M059J (cell line): ENCODE data around the gene CIBAR2. TPM values are rescaled to one million over a fixed set of nuclear protein-coding genes. Genes with fewer than 3 reads are reported as not detected.
A peak's percentile ranks its signal among the peaks of the same experiment; 100 is the strongest.

ENCODE experiments used
- DNase-seq: peaks from one replicate; pipeline ENCODE4 v3.0.0-alpha.2; 2012; ENCODE audit warnings: low read depth
- total RNA-seq: library from RNA; depleted of rRNA; stranded (reverse); fragments of >200 nt; shearing (Covaris generic); gene quantifications from 2 replicates; pipeline ENCODE4 v1.2.3, GENCODE V29; 2014; rRNA removed

CIBAR2 gene
- total RNA-seq: not detected in 2 replicates

DNA sequence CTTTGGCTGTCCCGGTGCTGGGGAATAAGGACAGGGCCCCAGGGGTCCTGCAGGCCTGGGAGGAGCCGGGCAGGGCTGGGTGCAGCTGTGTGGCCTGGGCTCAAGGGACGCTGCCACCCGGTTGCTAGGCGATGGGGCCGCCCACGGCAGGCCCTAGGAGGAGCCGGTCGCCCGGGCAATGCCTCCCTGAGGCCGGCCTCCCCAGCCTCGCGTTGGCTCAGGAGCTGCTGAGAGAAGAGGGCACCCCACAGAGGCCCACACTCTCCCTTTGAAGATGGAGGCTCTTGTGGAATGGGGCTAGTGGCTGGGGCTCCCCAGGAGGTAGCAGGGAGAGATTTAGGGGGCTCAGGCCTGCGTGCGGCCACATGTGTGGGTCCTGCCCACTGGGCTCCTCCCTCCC lies at the start of gene CIBAR2:
CIBAR2 (minus strand) TSS at position 109 of the 400 bp plus-strand sequence. CDS start 120 bp downstream, outside the sequence.
- no peak for DNase-seq

DNA sequence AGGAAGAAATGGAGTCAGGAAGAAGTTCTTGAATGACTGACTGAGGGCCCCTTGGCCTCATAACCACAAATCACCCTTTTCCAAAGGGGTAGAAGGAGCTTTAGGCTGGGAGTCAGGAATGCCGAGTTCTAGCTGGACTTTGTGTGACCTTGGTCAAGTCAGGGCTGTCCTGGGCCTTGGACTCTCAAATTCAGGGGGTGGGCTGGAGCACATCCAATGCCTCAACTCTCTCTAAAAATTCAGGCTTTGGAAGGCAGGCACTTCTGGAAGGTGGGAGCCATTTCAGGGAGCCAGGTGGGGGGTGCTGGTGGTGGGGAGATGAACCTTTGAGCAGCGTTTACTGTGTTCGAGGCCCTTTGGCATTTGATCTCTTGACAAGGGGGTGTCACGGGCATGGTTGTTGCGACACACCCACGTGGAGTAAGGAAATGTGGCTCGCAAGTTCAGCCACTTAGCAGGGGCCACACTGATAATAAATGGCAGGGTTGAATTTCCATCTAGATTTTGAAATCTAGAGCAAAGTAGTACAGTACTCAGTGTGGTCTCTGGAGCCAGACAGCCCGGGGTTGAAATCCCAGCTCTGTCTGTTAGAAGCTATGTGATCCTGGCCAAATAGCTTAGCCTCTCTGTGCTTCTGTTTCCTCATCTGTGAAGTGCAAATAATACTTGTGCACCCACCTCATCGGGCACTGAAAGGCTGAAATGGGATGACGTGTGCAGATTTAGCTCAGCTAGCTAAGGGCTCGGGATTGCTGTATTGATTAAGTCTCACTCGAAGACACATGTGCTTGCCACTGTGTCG lies 47.1 kb upstream of the CIBAR2 start:
- no peak for DNase-seq

DNA sequence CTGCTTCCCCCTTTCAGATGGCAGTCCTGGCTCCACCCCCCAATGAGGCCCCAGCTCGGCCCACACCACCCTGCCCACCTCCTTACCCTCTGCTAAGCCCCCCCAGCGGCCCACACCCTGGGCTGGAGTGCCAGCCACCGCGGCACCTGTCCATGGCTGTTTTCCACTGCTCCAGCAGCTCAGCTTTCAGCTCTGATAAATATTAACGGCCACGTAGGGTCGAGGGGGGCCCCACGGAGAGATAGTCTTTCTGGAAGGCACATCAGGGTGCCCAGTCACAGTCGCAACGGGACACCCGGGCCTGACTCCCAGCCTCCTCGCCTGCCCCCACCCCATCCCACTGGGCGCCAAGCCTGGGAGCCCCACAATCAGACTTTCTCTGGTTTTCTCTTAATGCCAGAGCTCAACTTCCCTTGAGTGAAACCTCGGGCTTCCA lies 46.5 kb upstream of the CIBAR2 start:
- no peak for DNase-seq

DNA sequence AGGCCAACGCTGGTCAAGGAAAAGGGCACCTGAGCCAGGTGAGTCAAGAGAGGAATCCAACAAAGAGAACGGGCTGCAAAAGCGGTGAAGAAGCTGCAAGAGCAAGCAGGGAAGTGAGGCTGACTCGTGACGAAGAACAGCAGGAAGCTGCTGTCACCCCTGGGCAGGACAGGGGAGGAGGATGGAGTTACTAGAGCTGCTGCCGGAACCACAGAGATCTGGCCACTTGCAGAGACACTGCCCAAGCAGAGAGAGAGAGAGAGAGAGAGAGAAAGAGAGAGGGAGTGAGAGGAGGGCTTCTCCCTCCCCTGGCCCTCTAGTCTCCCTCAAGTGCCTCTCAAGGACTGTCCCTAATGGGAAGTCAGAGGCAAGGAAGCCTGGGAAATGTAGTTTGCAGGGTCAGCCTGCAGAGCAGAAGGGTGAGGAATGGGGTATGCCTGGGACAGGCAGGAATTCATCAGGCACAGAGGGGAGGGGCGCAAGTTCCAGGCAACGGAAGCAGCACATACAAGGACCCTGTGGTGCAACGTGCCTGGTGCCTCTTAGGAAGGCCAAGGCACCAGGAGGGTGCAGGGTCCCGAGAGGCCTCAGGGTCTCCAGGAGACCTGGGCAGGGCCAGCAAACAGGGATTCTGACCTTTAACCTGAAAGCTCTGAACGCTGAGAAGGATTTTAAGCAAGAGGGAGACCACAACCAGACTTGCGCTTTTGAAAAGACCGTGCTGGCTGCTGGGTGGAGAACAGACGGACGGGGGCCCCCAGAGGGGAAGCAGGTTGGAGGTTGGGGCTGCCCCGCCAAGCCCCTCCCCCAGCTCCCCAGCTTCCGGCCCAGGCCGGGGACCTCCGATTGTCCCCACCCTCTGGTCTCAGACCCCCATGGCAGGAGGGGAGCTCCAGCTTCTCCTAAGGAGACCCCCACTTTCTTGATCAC lies 45.8 kb upstream of the CIBAR2 start:
- no peak for DNase-seq

DNA sequence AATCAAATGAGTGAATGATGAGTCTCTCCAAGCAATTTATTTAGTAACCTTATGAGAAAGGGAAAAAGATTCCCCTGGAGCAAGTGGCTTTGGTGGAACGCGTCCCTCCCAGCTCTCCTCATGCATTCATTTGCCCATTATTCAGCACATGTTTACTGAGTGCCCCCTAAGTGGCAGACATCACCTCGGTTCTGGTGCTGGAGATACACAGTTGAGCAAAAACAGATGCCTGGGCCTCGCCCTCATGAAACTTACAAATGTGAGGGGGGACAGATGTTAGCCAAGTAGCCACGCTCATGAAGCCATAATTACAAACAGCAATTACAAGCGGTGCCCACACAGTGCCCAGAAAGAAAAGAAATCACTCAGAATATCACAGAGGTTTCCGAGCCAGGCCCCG lies 45.1 kb upstream of the CIBAR2 start:
- no peak for DNase-seq

DNA sequence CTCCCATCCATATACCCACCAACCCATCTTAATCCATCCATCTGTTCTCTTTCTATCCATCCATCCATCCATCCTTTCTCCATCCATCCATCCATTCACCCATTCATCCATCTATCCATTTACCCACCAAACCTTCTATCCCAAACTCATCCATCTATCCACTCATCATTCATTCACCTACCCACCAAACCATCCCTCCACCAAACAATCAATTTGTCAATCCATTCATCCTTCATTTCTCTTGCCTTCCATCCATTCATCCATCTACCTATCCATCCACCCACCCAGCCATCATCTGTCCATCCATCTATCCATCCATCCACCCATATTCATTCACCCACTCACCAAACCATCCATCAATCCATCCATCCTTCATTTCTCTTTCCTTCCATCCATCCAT lies 44.6 kb upstream of the CIBAR2 start:
- no peak for DNase-seq

DNA sequence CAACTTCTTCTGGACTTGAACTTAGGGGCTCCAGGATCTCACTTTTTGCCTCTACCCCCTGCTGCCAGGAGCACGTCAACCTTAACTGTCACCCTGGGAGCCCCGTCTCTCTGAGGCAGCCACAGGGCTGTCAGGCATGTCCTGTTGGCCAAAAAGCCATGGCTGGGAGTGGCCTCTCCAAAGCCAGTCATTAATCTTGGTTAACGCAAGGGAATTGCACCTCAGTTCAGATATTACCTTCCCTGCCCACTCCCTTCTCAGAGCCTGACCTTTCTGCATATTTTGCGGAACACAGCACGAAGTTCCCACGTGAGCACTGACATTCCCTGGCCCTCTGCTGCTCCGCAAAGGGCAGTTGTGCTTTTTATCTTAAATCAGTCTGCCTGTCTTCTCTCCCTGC lies 44.2 kb upstream of the CIBAR2 start:
- no peak for DNase-seq

DNA sequence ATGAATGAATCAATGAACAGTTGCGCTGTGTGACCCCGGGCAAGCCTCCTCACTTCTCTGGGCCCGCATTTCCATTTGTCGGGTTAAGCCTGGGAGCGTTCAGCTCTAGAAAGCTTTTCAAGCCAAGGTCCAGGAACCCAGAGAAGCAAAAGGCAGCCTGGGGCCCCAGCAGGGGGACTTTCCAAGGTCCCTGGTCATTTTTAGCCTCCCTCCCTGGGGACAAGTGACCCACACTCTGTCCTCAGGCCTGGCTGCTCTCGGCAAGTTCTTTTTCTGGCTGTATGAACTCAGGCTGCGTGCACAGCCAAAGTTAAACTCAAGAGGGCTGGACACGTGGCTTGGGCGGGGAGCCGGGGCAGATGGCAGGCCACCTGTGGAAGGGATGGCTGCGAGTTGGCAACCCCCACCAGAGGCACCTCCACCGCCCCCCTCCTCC lies 41.4 kb upstream of the CIBAR2 start:
- no peak for DNase-seq

DNA sequence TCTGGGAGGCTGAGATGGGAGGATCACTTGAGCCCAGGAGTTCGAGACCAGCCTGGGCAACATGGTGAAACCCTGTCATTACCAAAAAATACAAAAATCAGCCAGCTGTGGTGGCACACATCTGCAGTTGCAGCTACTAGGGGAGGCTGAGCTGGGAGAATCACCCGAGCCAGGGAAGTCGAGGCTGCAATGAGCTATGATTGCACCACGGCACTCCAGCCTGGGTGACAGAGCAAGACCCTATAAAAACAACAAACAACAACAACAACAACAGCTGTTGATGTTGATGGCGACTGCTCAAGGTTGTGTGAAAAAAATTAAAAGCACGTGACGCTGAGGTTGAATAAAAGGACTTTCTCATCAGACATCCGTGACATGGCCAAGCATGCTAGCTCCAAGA lies 40.8 kb upstream of the CIBAR2 start:
- DNase-seq: no peak

DNA sequence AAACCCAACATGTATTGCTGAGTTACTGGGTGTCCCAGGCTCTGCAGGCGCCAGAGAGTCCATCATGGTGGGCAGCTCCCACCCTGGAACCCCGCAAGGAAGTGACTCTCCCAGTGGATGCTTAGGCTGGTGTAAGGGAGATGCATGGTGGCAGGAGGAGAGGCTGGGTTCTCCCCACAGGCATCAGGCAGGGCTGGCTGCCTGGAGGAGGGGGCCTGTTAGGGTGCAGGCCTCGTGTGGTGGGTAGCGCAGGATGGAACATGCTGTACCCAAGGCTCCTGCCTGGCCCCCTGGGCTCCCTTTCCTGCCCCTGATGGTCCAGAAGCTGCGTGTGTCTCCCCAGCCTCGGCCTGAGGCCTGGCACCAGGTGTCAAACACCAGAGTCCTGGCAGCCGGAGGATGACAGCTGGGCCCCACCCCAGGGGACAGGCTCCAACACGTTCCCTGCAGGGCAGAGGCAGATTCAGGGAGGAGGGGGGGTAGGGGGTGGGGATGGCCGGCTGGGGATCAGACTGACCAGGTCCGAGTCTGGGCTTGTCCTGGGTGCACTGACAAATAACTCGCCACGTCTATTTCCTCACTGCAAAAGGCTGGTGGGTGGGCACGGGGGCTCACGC lies 40.2 kb upstream of the CIBAR2 start:
- DNase-seq: no peak

DNA sequence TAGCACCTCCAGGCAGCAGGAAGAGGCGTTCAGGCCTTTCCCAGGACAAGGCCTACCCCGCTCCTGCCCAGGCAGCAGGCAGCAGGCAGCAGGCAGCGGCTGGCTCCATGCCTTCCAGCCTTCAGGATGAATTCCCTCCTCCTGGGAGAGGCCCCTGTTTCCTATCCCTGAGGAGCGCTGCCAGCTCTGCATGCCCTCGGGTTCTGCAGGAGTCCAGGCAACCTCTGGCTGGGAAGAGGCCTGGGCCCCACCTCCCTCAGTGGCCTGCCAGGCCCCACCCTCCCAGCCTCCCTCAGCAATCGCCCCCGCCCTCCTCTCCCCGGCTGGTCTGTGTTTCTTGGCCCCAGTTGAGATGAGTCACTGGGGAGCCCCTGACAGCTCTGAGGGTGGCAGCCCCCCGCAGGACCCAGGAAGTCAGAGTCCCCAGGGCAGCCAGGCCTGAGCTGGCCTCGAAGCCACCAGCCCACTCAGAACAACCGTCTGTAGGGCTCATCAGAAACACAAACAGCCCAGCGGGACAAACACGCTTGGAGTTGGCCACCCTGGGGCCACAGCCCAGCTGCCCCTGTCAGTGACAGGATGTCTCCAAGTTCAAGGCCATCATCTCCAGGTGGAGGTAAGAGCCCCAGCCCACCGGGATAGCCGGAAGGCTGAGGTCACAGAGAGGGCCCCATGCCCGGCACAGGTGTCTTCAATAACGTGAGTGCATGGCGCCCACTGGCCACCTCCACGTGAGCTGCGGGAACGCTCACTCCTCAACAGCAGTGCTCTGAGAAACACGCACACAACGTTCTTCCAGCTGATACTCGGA lies 39.5 kb upstream of the CIBAR2 start:
- peak; percentile 97 for DNase-seq

DNA sequence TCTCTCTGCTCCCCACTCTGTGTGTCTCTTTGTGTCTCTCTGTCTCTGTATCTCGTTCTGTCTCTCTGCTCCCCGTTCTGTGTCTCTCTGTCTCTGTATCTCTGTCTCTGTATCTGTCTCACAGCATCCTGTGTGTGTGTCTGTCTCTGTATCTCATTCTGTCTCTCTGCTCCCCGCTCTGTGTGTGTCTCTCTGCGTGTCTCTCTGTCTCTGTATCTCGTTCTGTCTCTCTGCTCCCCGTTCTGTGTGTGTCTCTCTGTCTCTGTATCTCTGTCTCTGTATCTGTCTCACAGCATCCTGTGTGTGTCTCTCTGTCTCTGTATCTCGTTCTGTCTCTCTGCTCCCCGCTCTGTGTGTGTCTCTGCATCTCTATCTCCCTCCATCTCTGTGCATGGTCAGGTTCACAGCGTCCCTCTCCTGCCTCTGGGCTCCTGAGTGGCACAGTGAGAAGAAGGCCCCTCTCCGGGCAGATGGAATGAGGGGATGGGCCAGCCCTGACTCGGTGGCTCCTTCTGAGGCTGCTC lies 38.9 kb upstream of the CIBAR2 start:
- no peak for DNase-seq

DNA sequence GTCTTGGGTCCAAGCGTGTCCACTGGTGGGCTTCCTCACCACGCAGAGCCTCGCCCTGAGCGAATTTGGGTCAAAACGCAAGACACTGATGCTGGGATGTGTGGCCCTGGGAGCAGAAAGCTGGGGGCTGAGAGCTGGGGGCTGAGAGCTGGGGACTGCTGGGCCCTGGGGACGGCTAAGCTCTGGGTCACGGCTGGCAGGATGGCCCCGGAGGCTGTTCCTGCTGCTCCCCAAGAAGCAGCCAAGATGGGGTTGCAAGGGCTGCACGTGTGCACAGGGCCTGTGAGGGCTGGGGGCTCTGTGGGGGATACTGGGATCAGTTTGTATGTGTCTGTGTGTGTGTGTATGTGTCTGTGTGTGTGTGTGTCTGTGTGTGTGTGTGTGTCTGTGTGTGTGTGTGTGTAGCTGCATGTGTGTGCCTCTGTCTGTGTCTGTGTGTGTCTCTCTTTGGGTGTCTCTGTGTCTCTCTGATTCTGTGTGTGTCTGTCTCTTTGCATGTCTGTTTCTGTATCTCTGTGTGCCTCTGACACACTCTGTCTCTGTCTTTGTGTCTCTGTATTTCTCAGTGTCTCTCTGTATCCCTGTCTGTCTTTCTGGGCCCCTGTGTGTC lies 38.2 kb upstream of the CIBAR2 start:
- no peak for DNase-seq

DNA sequence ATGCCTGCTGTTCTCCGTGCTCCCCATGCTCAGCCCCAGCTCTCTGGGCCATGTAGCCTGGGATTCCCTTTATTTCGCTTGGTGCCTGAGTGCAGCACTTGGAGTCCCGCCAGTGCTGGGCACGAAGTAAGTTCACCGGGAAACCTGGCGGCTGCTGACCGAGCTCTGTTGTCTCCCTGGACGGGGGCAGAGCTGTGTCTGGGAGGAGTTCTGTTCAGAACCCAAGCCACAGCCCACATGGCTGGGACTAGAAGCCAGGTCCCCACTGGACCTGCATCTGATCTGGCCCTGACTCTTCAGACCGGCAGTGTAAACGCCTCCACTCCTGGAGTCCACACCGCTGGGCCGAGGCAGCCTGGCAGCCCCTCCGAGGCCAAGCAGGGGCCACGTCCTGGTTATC lies 37.5 kb upstream of the CIBAR2 start:
- no peak for DNase-seq

DNA sequence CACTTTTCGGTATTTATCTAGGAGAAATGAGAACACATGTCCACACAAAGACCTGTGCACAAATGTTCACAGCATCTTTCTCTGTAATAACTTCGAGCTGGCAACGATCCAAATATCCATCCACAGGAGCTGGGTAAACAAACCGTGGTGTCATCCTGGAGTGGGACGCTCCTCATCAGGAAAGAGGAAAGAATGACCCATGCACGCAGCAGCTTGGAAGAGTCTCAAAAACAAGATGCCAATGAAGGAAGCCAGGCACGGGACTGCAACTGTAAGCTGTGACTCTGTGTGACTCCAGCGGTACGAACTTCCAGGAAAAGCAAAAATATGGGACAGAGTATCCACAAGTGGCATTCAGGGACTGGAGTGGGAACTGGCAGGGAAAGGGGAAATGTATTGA lies 36.7 kb upstream of the CIBAR2 start:
- peak; percentile 83 for DNase-seq

DNA sequence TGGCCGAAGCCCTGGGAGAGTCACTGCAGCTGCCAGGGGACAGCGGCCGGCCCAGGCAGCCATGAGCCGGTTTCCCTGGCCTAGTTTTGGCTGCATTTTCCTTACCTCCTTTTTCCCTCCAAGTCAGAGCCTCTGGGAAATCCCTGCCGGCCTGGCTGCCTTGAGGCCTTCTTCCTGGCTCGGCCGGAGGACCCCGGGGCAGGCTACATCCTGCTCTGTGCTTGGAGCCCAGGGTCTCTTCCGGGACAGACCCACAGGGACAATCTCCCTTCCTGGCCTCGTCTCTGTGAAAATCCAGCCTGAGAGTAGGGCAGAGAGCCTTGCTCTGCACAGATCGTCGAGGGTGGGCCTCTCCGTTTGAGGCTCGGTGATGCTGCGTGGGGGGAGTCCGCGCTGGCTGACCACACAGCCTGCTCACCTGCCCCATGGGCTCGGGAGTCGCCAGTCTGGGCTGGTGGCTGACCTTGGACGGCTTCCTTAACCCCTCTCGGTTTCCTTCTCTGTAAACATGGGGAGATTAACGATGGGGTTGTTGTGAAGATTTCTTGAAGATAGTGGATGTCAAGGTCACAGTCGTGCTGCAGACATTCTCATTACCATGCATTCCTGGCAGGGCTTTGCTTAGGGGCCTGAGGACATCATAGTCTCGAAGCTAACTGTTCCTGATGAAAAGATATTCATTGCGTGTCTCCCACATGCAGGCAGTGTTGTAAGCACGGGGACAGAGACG lies 34.8 kb upstream of the CIBAR2 start:
- peak; percentile 86 for DNase-seq

DNA sequence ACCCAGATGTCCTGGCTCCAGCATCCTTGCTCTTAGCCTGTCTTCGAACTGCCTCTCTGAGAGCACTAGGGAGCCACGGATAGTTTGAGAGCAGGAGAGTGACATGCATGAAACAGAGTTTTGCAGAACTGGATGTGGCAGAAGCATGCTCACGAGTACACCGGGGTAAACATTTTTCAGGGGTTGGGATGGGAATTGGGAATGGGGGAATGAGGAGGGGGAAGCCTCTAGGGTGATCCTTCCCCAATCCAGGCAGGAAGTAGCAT lies 34.2 kb upstream of the CIBAR2 start:
- no peak for DNase-seq

DNA sequence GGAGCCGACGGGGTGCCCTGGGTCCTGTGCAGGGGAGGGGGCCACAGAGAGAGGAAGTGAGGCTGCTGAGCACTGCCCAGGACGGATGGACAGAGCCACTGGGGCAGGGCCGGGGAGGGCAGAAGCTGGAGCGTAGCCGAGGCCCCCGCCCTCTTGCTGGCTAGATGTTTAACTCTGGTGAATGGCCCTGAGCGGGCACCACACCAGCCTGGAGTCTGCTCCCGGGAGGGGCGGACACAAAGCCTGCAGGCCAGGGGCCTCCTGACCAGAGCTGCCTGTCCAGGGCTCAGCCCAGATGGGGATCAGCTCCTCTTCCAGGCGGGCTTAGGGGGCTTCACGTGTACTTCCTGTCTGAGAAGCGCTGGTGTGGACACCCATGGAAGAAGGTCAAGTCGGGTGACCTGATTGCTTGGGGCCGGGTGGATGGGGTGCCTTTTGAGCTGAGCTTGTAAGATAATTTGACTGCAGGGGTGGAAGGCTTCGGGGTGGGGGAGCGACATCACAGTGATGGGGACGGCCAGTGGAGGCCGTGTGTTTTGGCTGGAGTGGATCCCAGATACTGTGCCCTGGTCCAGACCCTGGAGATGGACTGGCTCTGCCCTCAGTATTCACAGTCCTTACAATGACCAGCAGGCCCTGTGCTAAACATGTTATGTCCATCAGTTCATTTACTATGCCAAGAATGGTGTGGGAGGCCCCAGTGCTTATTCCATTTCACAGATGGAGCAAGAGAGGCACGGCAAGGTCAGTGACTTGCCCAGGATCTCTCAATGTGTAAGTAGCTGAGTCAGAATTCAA lies 33.7 kb upstream of the CIBAR2 start:
- no peak for DNase-seq

DNA sequence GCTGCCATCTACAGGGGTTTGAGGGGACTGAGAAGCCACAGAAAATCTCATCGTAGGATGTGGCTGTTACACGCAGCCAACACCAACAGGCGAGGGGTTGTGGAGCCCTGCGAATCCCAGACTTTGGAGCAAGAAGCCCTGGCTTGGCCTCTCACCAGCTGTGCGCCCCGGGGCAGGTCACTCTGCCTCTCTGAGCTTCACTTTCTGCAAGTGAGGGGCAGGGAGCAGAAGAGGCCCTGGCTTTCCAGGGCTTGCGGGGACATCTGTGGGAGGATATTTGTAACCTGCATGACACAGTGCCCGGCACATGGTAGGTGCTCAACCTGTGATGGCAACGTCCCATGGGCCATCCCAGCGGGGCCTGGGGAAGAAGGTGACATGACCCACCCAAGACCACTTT lies 32.9 kb upstream of the CIBAR2 start:
- DNase-seq: no peak
